ENCODE results near the gene POLD2.

The POLD2 gene

GRCh38 chr7:44114586-44115310, 8.6 kb downstream of the POLD2 start:
- no peak for FAIRE-seq

GRCh38 chr7:44113764-44114354, 9.5 kb downstream of the POLD2 start:
- FAIRE-seq = no peak
- no peak for DNase-seq (ENCODE audit: insufficient read length, low spot score)

More at GRCh38 chr7:44114586-44115310, 8.6 kb downstream of the POLD2 start:
- DNase-seq (ENCODE audit: insufficient read length, low spot score) = no peak

GRCh38 chr7:44112997-44113763, 10.2 kb downstream of the POLD2 start:
- DNase-seq (ENCODE audit: insufficient read length, low spot score) (no peak), FAIRE-seq (no peak)

- no peak for FAIRE-seq
- DNase-seq (ENCODE audit: insufficient read length, low spot score) = no peak
Measured at GRCh38 chr7:44112231-44112996, 10.9 kb downstream of the POLD2 start.

- FAIRE-seq = peak; percentile 40
- no peak for DNase-seq (ENCODE audit: insufficient read length, low spot score)
Measured at GRCh38 chr7:44111761-44112160, 11.6 kb downstream of the POLD2 start.

GRCh38 chr7:44110719-44111635, 12.4 kb downstream of the POLD2 start:
- DNase-seq (ENCODE audit: insufficient read length, low spot score) (no peak), FAIRE-seq (no peak)

- DNase-seq (ENCODE audit: insufficient read length, low spot score) = no peak
- no peak for FAIRE-seq
Measured at GRCh38 chr7:44109991-44110390, 13.4 kb downstream of the POLD2 start.

- FAIRE-seq = no peak
- no peak for DNase-seq (ENCODE audit: insufficient read length, low spot score)
Measured at GRCh38 chr7:44108768-44109750, 14.3 kb downstream of the POLD2 start.

GRCh38 chr7:44107961-44108767, 15.2 kb downstream of the POLD2 start:
- DNase-seq (ENCODE audit: insufficient read length, low spot score) = no peak
- FAIRE-seq = no peak

GRCh38 chr7:44107116-44107960, 16.0 kb downstream of the POLD2 start:
- FAIRE-seq = no peak
- DNase-seq (ENCODE audit: insufficient read length, low spot score) = no peak

- DNase-seq (ENCODE audit: insufficient read length, low spot score) (no peak), FAIRE-seq (no peak)
Measured at GRCh38 chr7:44106311-44107065, 16.9 kb downstream of the POLD2 start.

GRCh38 chr7:44105832-44106231, 17.5 kb downstream of the POLD2 start:
- DNase-seq (ENCODE audit: insufficient read length, low spot score) (no peak), FAIRE-seq (no peak)

GRCh38 chr7:44104860-44105771, 18.2 kb downstream of the POLD2 start:
- DNase-seq (ENCODE audit: insufficient read length, low spot score) = peak; percentile 80
- FAIRE-seq = peak; percentile 64

- DNase-seq (ENCODE audit: insufficient read length, low spot score) (no peak), FAIRE-seq (no peak)
Measured at GRCh38 chr7:44103923-44104859, 19.2 kb downstream of the POLD2 start, which contains the start of gene AEBP1. Gene AEBP1 (plus strand): TSS chr7:44104345. CDS start chr7:44104666, 321 bp downstream.

Measured in HTR-8/SVneo (cell line).